A673 (cell line): ENCODE data around the gene NDUFV2. TPM values are rescaled to one million over a fixed set of nuclear protein-coding genes. Genes with fewer than 3 reads are reported as not detected.

Experiments used
- BruUV-seq: library from RNA; stranded (reverse); fragments of 400-500 nt; replicated peaks from 2 replicates; lab custom pipeline; 2021; lab: Mats Ljungman, UMichigan
- CTCF ChIA-PET: fragments of 300-600 bp; sonication (Branson Sonifier 250); formaldehyde crosslinking; loops from one replicate; lab custom pipeline; 2022; ENCODE audit warnings: antibody characterized with exemption; lab: Charles Lee
- POLR2A ChIA-PET: fragments of 300-600 bp; sonication (Branson Sonifier 250); formaldehyde crosslinking; loops from one replicate; lab custom pipeline; 2022; ENCODE audit warnings: antibody characterized with exemption; ENCODE audit not compliant: low non-redundant PET; lab: Charles Lee
- DNase-seq: peaks from one replicate; pipeline ENCODE4 v3.0.0-alpha.2; 2015; ENCODE audit warnings: low spot score
- H3K27ac ChIP-seq: fragments of 200-600 bp; sonication (generic); 2 replicates; pipeline ENCODE4 v1.5.1; 2016; ENCODE audit warnings: mixed run types, low read depth, mild to moderate bottlenecking, mixed read lengths, antibody characterized with exemption, low read length; ENCODE audit not compliant: poor library complexity, severe bottlenecking
- H3K27me3 ChIP-seq: fragments of 200-600 bp; sonication (generic); replicated peaks from 2 replicates; pipeline ENCODE4 v1.6.1; 2017; ENCODE audit warnings: mixed run types, low read depth, mild to moderate bottlenecking, mixed read lengths, antibody characterized with exemption, low read length; ENCODE audit not compliant: insufficient read depth, poor library complexity
- H3K36me3 ChIP-seq: fragments of 200-600 bp; sonication (generic); 2 replicates; pipeline ENCODE4 v1.6.1; 2016; ENCODE audit warnings: mixed run types, mild to moderate bottlenecking, mixed read lengths, antibody characterized with exemption, low read length; ENCODE audit not compliant: insufficient read depth, poor library complexity, severe bottlenecking
- H3K4me1 ChIP-seq: fragments of 200-600 bp; sonication (generic); 2 replicates; pipeline ENCODE4 v1.6.1; 2017; ENCODE audit warnings: mixed run types, mild to moderate bottlenecking, mixed read lengths, antibody characterized with exemption, low read length; ENCODE audit not compliant: insufficient read depth, poor library complexity, severe bottlenecking
- H3K4me3 ChIP-seq: fragments of 200-600 bp; sonication (generic); 2 replicates; pipeline ENCODE4 v1.5.1; 2016; ENCODE audit warnings: low read depth, mixed run types, mild to moderate bottlenecking, mixed read lengths, low read length; ENCODE audit not compliant: poor library complexity, severe bottlenecking
- H3K9me3 ChIP-seq: fragments of 200-600 bp; sonication (generic); 2 replicates; pipeline ENCODE4 v1.6.1; 2016; ENCODE audit warnings: mixed run types, low read depth, mild to moderate bottlenecking, mixed read lengths, antibody characterized with exemption, low read length; ENCODE audit not compliant: poor library complexity, severe bottlenecking
- CTCF ChIP-seq: fragments of 300-800, 200-600 bp; sonication (generic); conservative IDR thresholded peaks from 2 replicates; pipeline ENCODE4 v1.5.1; 2017; ENCODE audit warnings: low read depth, mild to moderate bottlenecking, antibody characterized with exemption, low read length, moderate library complexity, mixed read lengths
- EZH2 ChIP-seq: fragments of 200-600 bp; sonication (generic); IDR thresholded peaks from 2 replicates; pipeline ENCODE4 v1.6.1; 2017; ENCODE audit warnings: borderline replicate concordance, low read depth, mild to moderate bottlenecking, mixed read lengths, antibody characterized with exemption, low read length; ENCODE audit not compliant: poor library complexity, severe bottlenecking
- intact Hi-C: fragments of 100-400 bp; cut with micrococcal nuclease; formaldehyde crosslinking; loops from one replicate; pipeline ENCODE4 v1.10.0; 2022; ENCODE audit not compliant: unreplicated experiment
- total RNA-seq: library from RNA; stranded (reverse); gene quantifications from 2 replicates; pipeline ENCODE4 v1.2.3, GENCODE V29; 2021

NDUFV2 gene
- total RNA-seq, 1 experiment from 2014 or later = 161 TPM

GRCh38 chr18:9055626-9056025, 46.9 kb upstream of the NDUFV2 start:
- intact Hi-C loops = loop anchor here (10.0 kb wide), 1 partner anchor 401 kb away; no protein-coding TSS in a partner anchor
- no peak for DNase-seq
- POLR2A ChIA-PET = no interaction called here
- CTCF ChIA-PET = no interaction called here
- H3K36me3 ChIP-seq = no peaks in the 10 kb centered on the region
- no peak for TF ChIP-seq CTCF
- no peaks in the 10 kb centered on the region for H3K27me3 ChIP-seq
- BruUV-seq = no TSS peak
- no peaks in the 10 kb centered on the region for H3K4me1 ChIP-seq
- no peak overlapping the region for H3K4me3 ChIP-seq
- peaks cover 4% of the 10 kb centered on the region for H3K9me3 ChIP-seq
- no peak overlapping the region for H3K27ac ChIP-seq

GRCh38 chr18:9057646-9058045, 44.9 kb upstream of the NDUFV2 start:
- Histone ChIP-seq H3K4me3 (no peak overlapping the region), H3K27ac (no peak overlapping the region), H3K36me3 (no peaks in the 10 kb centered on the region), H3K9me3 (peaks cover 4% of the 10 kb centered on the region), H3K4me1 (no peaks in the 10 kb centered on the region), H3K27me3 (no peaks in the 10 kb centered on the region)
- ChIA-PET POLR2A (no interaction called here), CTCF (no interaction called here)
- intact Hi-C loops = loop anchor here (10.0 kb wide), 1 partner anchor 403 kb away; no protein-coding TSS in a partner anchor
- no peak for TF ChIP-seq EZH2
- BruUV-seq = no TSS peak
- DNase-seq = no peak

- Histone ChIP-seq H3K4me1 (no peaks in the 10 kb centered on the region), H3K9me3 (no peaks in the 10 kb centered on the region), H3K36me3 (no peaks in the 10 kb centered on the region), H3K27me3 (no peaks in the 10 kb centered on the region), H3K27ac (no peak overlapping the region), H3K4me3 (no peak overlapping the region)
- CTCF ChIA-PET = interaction anchor here (0.5 kb wide), 1 partner anchor 405 kb away, joined by 5 read pairs; no protein-coding TSS in a partner anchor
- TF ChIP-seq CTCF (no peak), EZH2 (no peak)
- POLR2A ChIA-PET = no interaction called here
- DNase-seq = no peak
- no TSS peak for BruUV-seq
- intact Hi-C loops = loop anchor here (10.0 kb wide), 1 partner anchor 404 kb away; no protein-coding TSS in a partner anchor
These were observed 44.1 kb upstream of the NDUFV2 start for GRCh38 chr18:9058406-9058805.

- TF ChIP-seq EZH2 (no peak), CTCF (no peak)
- Histone ChIP-seq H3K27me3 (no peaks in the 10 kb centered on the region), H3K27ac (no peak overlapping the region), H3K4me3 (no peak overlapping the region), H3K4me1 (no peaks in the 10 kb centered on the region), H3K9me3 (no peaks in the 10 kb centered on the region), H3K36me3 (no peaks in the 10 kb centered on the region)
- DNase-seq = no peak
- intact Hi-C loops = no loop called here
- BruUV-seq = no TSS peak
- ChIA-PET POLR2A (no interaction called here), CTCF (no interaction called here)
These were observed 40.1 kb upstream of the NDUFV2 start for GRCh38 chr18:9062418-9062751.
